GM18868 (cell line): Measurements from ENCODE around the gene KCTD5.
"Not testable (repeated sequence)": the region's sequence is repeated elsewhere in the genome, so short reads cannot be mapped to it uniquely, and the experiment has no call there.

Source experiments
- ATAC-seq: cut with Tn5 transposase; IDR thresholded peaks from one replicate; pipeline ENCODE4 v1.9.1; 2021; ENCODE audit warnings: mild to moderate bottlenecking, moderate library complexity; ENCODE audit not compliant: unreplicated experiment

KCTD5 gene

GRCh38 chr16:2682209-2683021 is at the start of gene KCTD5:
Gene KCTD5, plus strand, starts transcription at chr16:2682523. Its CDS starts 26 bp downstream, at chr16:2682549.
- ATAC-seq, result peak; percentile 71

- peak; percentile 63 for ATAC-seq
Measured at GRCh38 chr16:2639071-2639721, 43.1 kb upstream of the KCTD5 start.

- peak; percentile 45 for ATAC-seq
Measured at GRCh38 chr16:2639722-2640072, 42.6 kb upstream of the KCTD5 start.

GRCh38 chr16:2642561-2642960 is 39.8 kb upstream of the KCTD5 start:
- ATAC-seq, result not testable (repeated sequence)

- ATAC-seq, result not testable (repeated sequence)
Measured at GRCh38 chr16:2644754-2645453, 37.4 kb upstream of the KCTD5 start.

GRCh38 chr16:2651268-2651871 is 31.0 kb upstream of the KCTD5 start:
- not testable (repeated sequence) for ATAC-seq

- ATAC-seq, result not testable (repeated sequence)
Measured at GRCh38 chr16:2653915-2654314, 28.4 kb upstream of the KCTD5 start.

GRCh38 chr16:2654949-2655348 is 27.4 kb upstream of the KCTD5 start:
- ATAC-seq, result not testable (repeated sequence)

- ATAC-seq, result no peak
Measured at GRCh38 chr16:2656985-2657384, 25.3 kb upstream of the KCTD5 start.

- ATAC-seq, result not testable (repeated sequence)
Measured at GRCh38 chr16:2657803-2658202, 24.5 kb upstream of the KCTD5 start.

GRCh38 chr16:2659560-2659959 is 22.8 kb upstream of the KCTD5 start:
- ATAC-seq, result not testable (repeated sequence)

GRCh38 chr16:2660014-2660662 is 22.2 kb upstream of the KCTD5 start:
- ATAC-seq, result not testable (repeated sequence)

GRCh38 chr16:2660755-2661373 is 21.5 kb upstream of the KCTD5 start:
- ATAC-seq, result not testable (repeated sequence)

GRCh38 chr16:2663553-2664546 is 18.5 kb upstream of the KCTD5 start:
- no peak for ATAC-seq

GRCh38 chr16:2664574-2664982 is 17.7 kb upstream of the KCTD5 start:
- ATAC-seq, result no peak

- ATAC-seq, result not testable (repeated sequence)
Measured at GRCh38 chr16:2666671-2667070, 15.7 kb upstream of the KCTD5 start.

- not testable (repeated sequence) for ATAC-seq
Measured at GRCh38 chr16:2669587-2669986, 12.7 kb upstream of the KCTD5 start.

- not testable (repeated sequence) for ATAC-seq
Measured at GRCh38 chr16:2670017-2670416, 12.3 kb upstream of the KCTD5 start.

- not testable (repeated sequence) for ATAC-seq
Measured at GRCh38 chr16:2671193-2671592, 11.1 kb upstream of the KCTD5 start.
